ENCODE measurements around the gene CHCHD3.

GRCh38 chr7:132817949-132818348 is 263.9 kb downstream of the CHCHD3 start:
- TF ChIP-seq CTCF (IDR thresholded peaks at IDR 0.05) (no peak), ZFX (IDR thresholded peaks at IDR 0.05; ENCODE audit: borderline replicate concordance) (no peak)

Measured in 22Rv1 (cell line).